DND-41 (cell line): Measurements from ENCODE around the gene MYEF2.
A peak's percentile ranks its signal among the peaks of the same experiment; 100 is the strongest.

Experiments used
- ATAC-seq: fragments of 200-7000 bp; cut with Tn5 transposase; 3 replicates; pipeline ENCODE4 v1.9.1; 2021; ENCODE audit warnings: low read depth; ENCODE audit not compliant: insufficient read depth
- DNase-seq: peaks from one replicate; pipeline ENCODE4 v3.0.0-alpha.2; 2020
- H2AFZ ChIP-seq: 2 replicates; pipeline ENCODE4 v1.6.0; 2012; ENCODE audit warnings: low read depth, low read length
- H3K27ac ChIP-seq: 2 replicates; pipeline ENCODE4 v1.5.1; 2012; ENCODE audit warnings: low read length, inconsistent platforms
- H3K27me3 ChIP-seq: fragments of 200-600 bp; sonication (generic); 2 replicates; pipeline ENCODE4 v1.6.0; 2012; ENCODE audit warnings: low read length, mild to moderate bottlenecking, inconsistent platforms; ENCODE audit not compliant: insufficient read depth, poor library complexity
- H3K36me3 ChIP-seq: 2 replicates; pipeline ENCODE4 v1.5.1; 2012; ENCODE audit warnings: low read length, inconsistent platforms; ENCODE audit not compliant: insufficient read depth
- H3K4me1 ChIP-seq: 2 replicates; pipeline ENCODE4 v1.5.1; 2012; ENCODE audit warnings: mild to moderate bottlenecking, low read length; ENCODE audit not compliant: insufficient read depth
- H3K4me2 ChIP-seq: 2 replicates; pipeline ENCODE4 v1.6.0; 2012; ENCODE audit warnings: mild to moderate bottlenecking, moderate library complexity, low read length, inconsistent platforms; ENCODE audit not compliant: insufficient read depth
- H3K4me3 ChIP-seq, 2 experiments: fragments of 200-600 bp in 1 of 2; shearing (Covaris generic) in 1 of 2; 2 replicates each; pipeline ENCODE4 v1.5.1; 2012 to 2016; ENCODE audit warnings: inconsistent platforms in 2 of 2, low read length in 2 of 2, mild to moderate bottlenecking in 2 of 2, low read depth in 1 of 2, moderate library complexity in 1 of 2
- H3K79me2 ChIP-seq: 2 replicates; pipeline ENCODE4 v1.6.0; 2012; ENCODE audit warnings: low read length, inconsistent platforms; ENCODE audit not compliant: insufficient read depth
- H3K9ac ChIP-seq: 2 replicates; pipeline ENCODE4 v1.6.0; 2012; ENCODE audit warnings: low read depth, mild to moderate bottlenecking, inconsistent platforms, low read length, moderate library complexity
- H3K9me3 ChIP-seq: 2 replicates; pipeline ENCODE4 v1.5.1; 2012; ENCODE audit warnings: low read length, moderate library complexity, mild to moderate bottlenecking, inconsistent platforms; ENCODE audit not compliant: insufficient read depth, severe bottlenecking
- H4K20me1 ChIP-seq: 2 replicates; pipeline ENCODE4 v1.6.0; 2012; ENCODE audit warnings: low read length; ENCODE audit not compliant: insufficient read depth
- EZH2 ChIP-seq: IDR thresholded peaks from 3 replicates; pipeline ENCODE4 v1.6.1; 2012; ENCODE audit warnings: borderline replicate concordance, low read depth, mild to moderate bottlenecking, moderate library complexity, low read length, inconsistent platforms; ENCODE audit not compliant: severe bottlenecking
- TF ChIP-seq, protein P1 (sequence below): IDR thresholded peaks from 2 replicates; pipeline ENCODE4 v1.5.1; 2012; ENCODE audit warnings: borderline replicate concordance, low read length, moderate library complexity, mild to moderate bottlenecking; ENCODE audit not compliant: poor library complexity, severe bottlenecking; ENCODE audit errors: extremely low read depth

Gene MYEF2

GRCh38 chr15:48177766-48178647 is at the start of gene MYEF2:
Gene MYEF2 (minus strand): TSS chr15:48178295. CDS start chr15:48178237, 58 bp downstream.
- H3K27ac ChIP-seq, result peak within 1 kb of the TSS; percentile 46
- peak within 1 kb of the TSS; percentile 23 to 58; a peak in 3 of 4 replicates for H3K4me3 ChIP-seq
- no peaks in the 10 kb centered on the region for H4K20me1 ChIP-seq
- DNase-seq (peak; percentile 68), ATAC-seq (peak; percentile 88)
- peaks cover 9% of the 10 kb centered on the region; the same call in 1 of the 2 replicates for H3K4me1 ChIP-seq
- H3K4me2 ChIP-seq, result peak within 1 kb of the TSS; percentile 64
- no peaks in the 10 kb centered on the region for H3K27me3 ChIP-seq
- peak within 1 kb of the TSS; percentile 70 for H2AFZ ChIP-seq
- TF ChIP-seq, protein P1, sequence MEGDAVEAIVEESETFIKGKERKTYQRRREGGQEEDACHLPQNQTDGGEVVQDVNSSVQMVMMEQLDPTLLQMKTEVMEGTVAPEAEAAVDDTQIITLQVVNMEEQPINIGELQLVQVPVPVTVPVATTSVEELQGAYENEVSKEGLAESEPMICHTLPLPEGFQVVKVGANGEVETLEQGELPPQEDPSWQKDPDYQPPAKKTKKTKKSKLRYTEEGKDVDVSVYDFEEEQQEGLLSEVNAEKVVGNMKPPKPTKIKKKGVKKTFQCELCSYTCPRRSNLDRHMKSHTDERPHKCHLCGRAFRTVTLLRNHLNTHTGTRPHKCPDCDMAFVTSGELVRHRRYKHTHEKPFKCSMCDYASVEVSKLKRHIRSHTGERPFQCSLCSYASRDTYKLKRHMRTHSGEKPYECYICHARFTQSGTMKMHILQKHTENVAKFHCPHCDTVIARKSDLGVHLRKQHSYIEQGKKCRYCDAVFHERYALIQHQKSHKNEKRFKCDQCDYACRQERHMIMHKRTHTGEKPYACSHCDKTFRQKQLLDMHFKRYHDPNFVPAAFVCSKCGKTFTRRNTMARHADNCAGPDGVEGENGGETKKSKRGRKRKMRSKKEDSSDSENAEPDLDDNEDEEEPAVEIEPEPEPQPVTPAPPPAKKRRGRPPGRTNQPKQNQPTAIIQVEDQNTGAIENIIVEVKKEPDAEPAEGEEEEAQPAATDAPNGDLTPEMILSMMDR, result no peak
- no peak for TF ChIP-seq EZH2
- H3K79me2 ChIP-seq, result peaks cover 24% of the 10 kb centered on the region
- peaks cover under 1% of the 10 kb centered on the region for H3K9me3 ChIP-seq
- peak within 1 kb of the TSS; percentile 53 for H3K9ac ChIP-seq
- H3K36me3 ChIP-seq, result no peaks in the 10 kb centered on the region

GRCh38 chr15:48225771-48226170 is 47.7 kb upstream of the MYEF2 start:
- no peaks in the 10 kb centered on the region for H3K9me3 ChIP-seq
- H3K4me1 ChIP-seq, result no peaks in the 10 kb centered on the region
- DNase-seq (no peak), ATAC-seq (no peak)
- no peak overlapping the region for H3K4me3 ChIP-seq
- no peak overlapping the region for H2AFZ ChIP-seq
- no peak overlapping the region for H3K27ac ChIP-seq
- no peaks in the 10 kb centered on the region for H3K79me2 ChIP-seq
- H3K36me3 ChIP-seq, result no peaks in the 10 kb centered on the region
- no peak overlapping the region for H3K4me2 ChIP-seq
- H4K20me1 ChIP-seq, result no peaks in the 10 kb centered on the region
- TF ChIP-seq, protein P1, result no peak
- TF ChIP-seq EZH2, result no peak
- no peak overlapping the region for H3K9ac ChIP-seq
- H3K27me3 ChIP-seq, result no peaks in the 10 kb centered on the region

GRCh38 chr15:48222627-48223026 is 44.5 kb upstream of the MYEF2 start:
- Histone ChIP-seq H3K4me2 (no peak overlapping the region), H3K36me3 (no peaks in the 10 kb centered on the region), H3K27me3 (no peaks in the 10 kb centered on the region), H3K9ac (no peak overlapping the region), H3K4me3 (no peak overlapping the region), H2AFZ (no peak overlapping the region), H4K20me1 (no peaks in the 10 kb centered on the region), H3K9me3 (no peaks in the 10 kb centered on the region), H3K27ac (no peak overlapping the region), H3K79me2 (no peaks in the 10 kb centered on the region), H3K4me1 (no peaks in the 10 kb centered on the region)
- DNase-seq (no peak), ATAC-seq (no peak)
- TF ChIP-seq, protein P1, result no peak
- TF ChIP-seq EZH2, result no peak
